Caco-2 (cell line): ENCODE results near the gene PFKP. TPM values are rescaled to one million over a fixed set of nuclear protein-coding genes. Genes with fewer than 3 reads are reported as not detected.

Experiments
- BruUV-seq: library from RNA; stranded (reverse); fragments of 400-500 nt; replicated peaks from 2 replicates; lab custom pipeline; 2021; lab: Mats Ljungman, UMichigan
- CTCF ChIA-PET: fragments of 300-600 bp; sonication (Branson Sonifier 250); formaldehyde crosslinking; loops from one replicate; lab custom pipeline; 2022; ENCODE audit warnings: antibody characterized with exemption; lab: Charles Lee
- POLR2A ChIA-PET: fragments of 300-600 bp; sonication (Branson Sonifier 250); formaldehyde crosslinking; loops from one replicate; lab custom pipeline; 2022; ENCODE audit warnings: antibody characterized with exemption; lab: Charles Lee
- DNase-seq, 2 experiments: peaks; one replicate each; pipeline versions ENCODE4 v3.0.0 to v3.0.0-alpha.2; 2020 to 2022
- H3K27me3 ChIP-seq: replicated peaks from 2 replicates; pipeline ENCODE4 v1.6.0; 2011; ENCODE audit warnings: low read length; ENCODE audit not compliant: control insufficient read depth, insufficient read depth
- H3K36me3 ChIP-seq: 2 replicates; pipeline ENCODE4 v1.5.1; 2011; ENCODE audit warnings: low read length; ENCODE audit not compliant: control insufficient read depth, insufficient read depth
- H3K4me1 ChIP-seq: fragments of 250-450 bp; sonication (Bioruptor Pico); 2 replicates; pipeline ENCODE4 v1.5.1; 2020; ENCODE audit warnings: mild to moderate bottlenecking
- H3K4me3 ChIP-seq: 2 replicates; pipeline ENCODE4 v1.5.1; 2011; ENCODE audit warnings: low read depth, mild to moderate bottlenecking, control low read depth, low read length
- H3K9me3 ChIP-seq: fragments of 250-450 bp; sonication (Bioruptor Pico); 2 replicates; pipeline ENCODE4 v1.5.1; 2020; ENCODE audit warnings: mild to moderate bottlenecking, moderate library complexity
- H3K27ac Mint-ChIP-seq: one replicate; pipeline ENCODE4 v1.8.0; 2022; ENCODE audit warnings: mixed read lengths; ENCODE audit not compliant: unreplicated experiment
- H3K27me3 Mint-ChIP-seq: one replicate; pipeline ENCODE4 v1.8.0; 2022; ENCODE audit warnings: mixed read lengths; ENCODE audit not compliant: insufficient read depth, unreplicated experiment
- H3K36me3 Mint-ChIP-seq: one replicate; pipeline ENCODE4 v1.8.0; 2022; ENCODE audit warnings: mild to moderate bottlenecking, mixed read lengths; ENCODE audit not compliant: insufficient read depth, unreplicated experiment
- H3K4me1 Mint-ChIP-seq: one replicate; pipeline ENCODE4 v1.8.0; 2022; ENCODE audit warnings: low read depth, mixed read lengths; ENCODE audit not compliant: unreplicated experiment
- H3K4me3 Mint-ChIP-seq: one replicate; pipeline ENCODE4 v1.8.0; 2022; ENCODE audit warnings: mild to moderate bottlenecking, moderate library complexity, mixed read lengths; ENCODE audit not compliant: unreplicated experiment
- H3K9me3 Mint-ChIP-seq: one replicate; pipeline ENCODE4 v1.8.0; 2022; ENCODE audit warnings: mixed read lengths; ENCODE audit not compliant: unreplicated experiment
- intact Hi-C: fragments of 100-400 bp; cut with micrococcal nuclease; formaldehyde crosslinking; loops from one replicate; pipeline ENCODE4 v1.10.0; 2022; ENCODE audit not compliant: unreplicated experiment
- total RNA-seq: library from RNA; stranded (reverse); gene quantifications from 2 replicates; pipeline ENCODE4 v1.2.3, GENCODE V29; 2022
- TF ChIP-seq, protein P1 (sequence below), 2 experiments: fragments of 200-600 bp in 1 of 2; IDR thresholded peaks; 1 replicate in 1 of 2; 2 replicates in 1 of 2; pipeline versions ENCODE4 v1.5.1 to v1.8.0; 2011 to 2022; ENCODE audit warnings: antibody characterized with exemption in 1 of 2, control low read depth in 1 of 2, inconsistent platforms in 1 of 2, low read depth in 1 of 2, low read length in 1 of 2, mild to moderate bottlenecking in 1 of 2, moderate library complexity in 1 of 2; ENCODE audit not compliant: insufficient read depth in 1 of 2, severe bottlenecking in 1 of 2, unreplicated experiment in 1 of 2

Gene PFKP
- total RNA-seq, 1 experiment from 2014 or later: 218 TPM

DNA sequence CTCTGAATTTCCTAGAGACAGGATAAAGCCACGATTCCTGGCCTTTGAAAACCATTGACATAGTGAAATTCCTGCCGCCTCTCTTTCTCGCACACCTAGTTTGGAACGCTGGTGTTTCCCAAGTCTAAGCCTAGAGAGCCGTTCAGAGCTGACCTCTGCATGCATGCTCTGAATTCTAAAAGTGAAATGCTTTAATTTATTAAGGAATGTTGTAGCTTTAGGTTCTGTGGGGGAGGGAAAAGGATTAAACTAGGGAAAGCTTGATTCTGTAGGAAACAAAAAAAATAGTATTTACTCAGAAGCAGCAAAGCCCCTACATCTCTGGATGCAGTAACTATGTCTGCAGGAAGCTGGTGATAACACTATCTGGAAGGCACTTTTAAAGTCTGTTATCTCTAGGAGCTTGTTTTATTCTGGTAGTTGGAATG, 27.3 kb downstream of the PFKP start:
- H3K27me3 ChIP-seq: no peaks in the 10 kb centered on the region
- POLR2A ChIA-PET: interaction anchor here (0.6 to 2.1 kb wide), 4 partner anchors 24 to 99 kb away, joined by 3 to 14 read pairs (median 6); partner anchors contain the start of gene PITRM1
- H3K4me3 Mint-ChIP-seq: peak overlapping the region; percentile 63
- H3K9me3 ChIP-seq: no peaks in the 10 kb centered on the region
- peaks cover 84% of the 10 kb centered on the region for H3K36me3 Mint-ChIP-seq
- peak; percentile 61 to 68 for DNase-seq
- no TSS peak for BruUV-seq
- peaks cover 60% of the 10 kb centered on the region for H3K4me1 Mint-ChIP-seq
- TF ChIP-seq, protein P1, sequence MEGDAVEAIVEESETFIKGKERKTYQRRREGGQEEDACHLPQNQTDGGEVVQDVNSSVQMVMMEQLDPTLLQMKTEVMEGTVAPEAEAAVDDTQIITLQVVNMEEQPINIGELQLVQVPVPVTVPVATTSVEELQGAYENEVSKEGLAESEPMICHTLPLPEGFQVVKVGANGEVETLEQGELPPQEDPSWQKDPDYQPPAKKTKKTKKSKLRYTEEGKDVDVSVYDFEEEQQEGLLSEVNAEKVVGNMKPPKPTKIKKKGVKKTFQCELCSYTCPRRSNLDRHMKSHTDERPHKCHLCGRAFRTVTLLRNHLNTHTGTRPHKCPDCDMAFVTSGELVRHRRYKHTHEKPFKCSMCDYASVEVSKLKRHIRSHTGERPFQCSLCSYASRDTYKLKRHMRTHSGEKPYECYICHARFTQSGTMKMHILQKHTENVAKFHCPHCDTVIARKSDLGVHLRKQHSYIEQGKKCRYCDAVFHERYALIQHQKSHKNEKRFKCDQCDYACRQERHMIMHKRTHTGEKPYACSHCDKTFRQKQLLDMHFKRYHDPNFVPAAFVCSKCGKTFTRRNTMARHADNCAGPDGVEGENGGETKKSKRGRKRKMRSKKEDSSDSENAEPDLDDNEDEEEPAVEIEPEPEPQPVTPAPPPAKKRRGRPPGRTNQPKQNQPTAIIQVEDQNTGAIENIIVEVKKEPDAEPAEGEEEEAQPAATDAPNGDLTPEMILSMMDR (IDR thresholded peaks at IDR 0.05; ENCODE audit: insufficient read depth in 1 of 2, low read depth in 1 of 2, low read length in 1 of 2, severe bottlenecking in 1 of 2, unreplicated experiment in 1 of 2): no peak
- no peaks in the 10 kb centered on the region for H3K9me3 Mint-ChIP-seq
- peak overlapping the region; percentile 96 for H3K27ac Mint-ChIP-seq
- CTCF ChIA-PET: interaction anchor here (0.5 to 1.1 kb wide), 3 partner anchors 15 to 26 kb away, joined by 3 to 7 read pairs (median 3); no protein-coding TSS in a partner anchor
- H3K4me3 ChIP-seq: no peak overlapping the region
- peaks cover 2% of the 10 kb centered on the region; the same call in 1 of the 2 replicates for H3K36me3 ChIP-seq
- peaks cover 83% of the 10 kb centered on the region for H3K4me1 ChIP-seq
- no peaks in the 10 kb centered on the region for H3K27me3 Mint-ChIP-seq
- intact Hi-C loops: loop anchor here (1.0 to 2.0 kb wide), 4 partner anchors 14 to 40 kb away; no protein-coding TSS in a partner anchor

DNA sequence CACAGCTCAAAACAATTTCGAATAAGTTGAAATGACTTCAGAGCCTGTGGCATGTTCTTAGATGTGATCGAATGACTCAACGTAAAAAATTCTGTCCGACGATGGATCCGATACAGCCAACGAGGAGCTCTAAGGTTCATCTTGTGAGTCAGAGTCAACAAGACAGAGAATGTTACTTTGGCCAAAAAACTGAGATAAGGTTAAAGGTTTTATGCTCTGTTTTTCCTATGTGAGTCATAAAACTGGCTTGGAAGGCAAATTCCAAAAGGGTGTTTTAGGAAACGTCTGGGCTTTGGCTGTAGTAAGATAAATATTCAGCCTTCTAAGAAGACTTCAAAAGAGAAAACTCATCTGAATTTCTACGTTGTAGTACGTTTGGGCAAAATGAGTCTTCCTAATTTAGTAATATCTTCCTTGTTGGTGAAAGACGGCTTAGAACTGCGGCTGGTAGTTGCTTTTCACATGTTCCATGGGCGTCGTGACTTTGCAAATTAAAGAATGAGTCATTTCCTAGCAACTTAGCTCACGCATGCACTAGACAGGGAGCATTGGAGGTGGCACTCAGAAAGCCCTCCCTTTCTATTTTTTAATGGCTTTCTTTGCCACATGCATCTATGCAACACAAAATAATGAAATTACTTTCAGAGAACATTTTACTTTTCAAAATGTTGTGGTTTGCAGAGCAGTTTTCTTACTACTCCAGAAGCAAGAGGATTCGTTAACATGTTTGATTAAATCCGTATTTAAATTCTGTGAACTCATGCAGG, 28.2 kb downstream of the PFKP start:
- peak overlapping the region; percentile 63 for H3K4me3 Mint-ChIP-seq
- intact Hi-C loops: loop anchor here (1.0 to 2.0 kb wide), 3 partner anchors 15 to 36 kb away; no protein-coding TSS in a partner anchor

DNA sequence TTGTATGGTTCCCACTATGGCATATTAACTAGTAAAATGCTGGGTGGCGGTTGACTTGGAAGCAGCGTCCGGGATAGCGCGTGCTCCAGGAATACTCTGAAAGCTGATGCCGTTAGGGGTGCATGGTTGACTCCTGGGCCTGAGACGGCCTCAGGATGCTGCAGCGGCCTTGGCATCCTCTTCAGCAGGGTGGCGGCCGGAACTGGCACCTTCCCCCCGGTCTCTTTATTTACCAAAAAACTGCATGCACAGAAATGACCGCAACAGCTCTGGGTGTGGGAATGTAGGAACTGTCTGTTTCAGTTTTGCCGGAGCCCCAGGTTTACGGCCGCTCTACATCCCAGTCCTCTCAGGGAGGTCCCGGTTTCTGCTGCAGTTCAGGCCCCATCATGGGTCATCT, 28.8 kb downstream of the PFKP start:
- H3K4me1 ChIP-seq: peaks cover 69% of the 10 kb centered on the region
- Mint-ChIP-seq H3K4me1 (peaks cover 54% of the 10 kb centered on the region), H3K36me3 (peaks cover 84% of the 10 kb centered on the region), H3K9me3 (no peaks in the 10 kb centered on the region), H3K27ac (peak overlapping the region; percentile 96), H3K4me3 (peak overlapping the region; percentile 63), H3K27me3 (no peaks in the 10 kb centered on the region)
- H3K36me3 ChIP-seq: peaks cover 2% of the 10 kb centered on the region; the same call in 1 of the 2 replicates
- ChIA-PET POLR2A (interaction anchor here (1.0 to 2.1 kb wide), 2 partner anchors 22 to 77 kb away, joined by 5 to 14 read pairs; partner anchors contain the start of gene PITRM1), CTCF (no interaction called here)
- TF ChIP-seq, protein P1 (IDR thresholded peaks at IDR 0.05; ENCODE audit: insufficient read depth in 1 of 2, low read depth in 1 of 2, low read length in 1 of 2, severe bottlenecking in 1 of 2, unreplicated experiment in 1 of 2): no peak
- no TSS peak for BruUV-seq
- no peaks in the 10 kb centered on the region for H3K27me3 ChIP-seq
- H3K9me3 ChIP-seq: no peaks in the 10 kb centered on the region
- H3K4me3 ChIP-seq: no peak overlapping the region
- no peak for DNase-seq
- intact Hi-C loops: no loop called here

More for the DNA sequence above, 28.2 kb downstream of the PFKP start:
- ChIA-PET POLR2A (interaction anchor here (1.0 to 2.1 kb wide), 4 partner anchors 22 to 77 kb away, joined by 5 to 14 read pairs (median 6); partner anchors contain the start of gene PITRM1), CTCF (interaction anchor here (0.7 to 1.1 kb wide), 2 partner anchors 23 to 27 kb away, joined by 3 to 7 read pairs; no protein-coding TSS in a partner anchor)
- H3K4me1 Mint-ChIP-seq: peaks cover 56% of the 10 kb centered on the region
- Histone ChIP-seq H3K27me3 (no peaks in the 10 kb centered on the region), H3K9me3 (no peaks in the 10 kb centered on the region), H3K36me3 (peaks cover 2% of the 10 kb centered on the region; the same call in 1 of the 2 replicates), H3K4me1 (peaks cover 74% of the 10 kb centered on the region), H3K4me3 (0 out of 2 replicates have a peak overlapping the region, but pooled peaks have one; percentile 11)
- peak overlapping the region; percentile 96 for H3K27ac Mint-ChIP-seq
- DNase-seq: peak; percentile 78 to 82
- H3K36me3 Mint-ChIP-seq: peaks cover 84% of the 10 kb centered on the region
- TSS peak; percentile 54 for BruUV-seq
- H3K27me3 Mint-ChIP-seq: no peaks in the 10 kb centered on the region
- H3K9me3 Mint-ChIP-seq: no peaks in the 10 kb centered on the region
- TF ChIP-seq, protein P1 (IDR thresholded peaks at IDR 0.05; ENCODE audit: insufficient read depth in 1 of 2, low read depth in 1 of 2, low read length in 1 of 2, severe bottlenecking in 1 of 2, unreplicated experiment in 1 of 2): no peak
